H1 (cell line): ENCODE results near the gene CDC42EP1. TPM values are rescaled to one million over a fixed set of nuclear protein-coding genes. Genes with fewer than 3 reads are reported as not detected.

Experiments used
- CTCF ChIA-PET: fragments of 300-600 bp; sonication (Branson Sonifier 250); formaldehyde crosslinking; loops from one replicate; lab custom pipeline; 2021; ENCODE audit not compliant: partially characterized antibody; lab: Charles Lee
- POLR2A ChIA-PET: fragments of 300-600 bp; sonication (Branson Sonifier 250); formaldehyde crosslinking; loops from one replicate; lab custom pipeline; 2021; ENCODE audit warnings: inconsistent platforms; ENCODE audit not compliant: partially characterized antibody; lab: Charles Lee
- DNase-seq, 2 experiments: peaks; one replicate each; pipeline versions ENCODE4 v3.0.0 to v3.0.0-alpha.2; 2010 to 2022; ENCODE audit warnings: low spot score in 2 of 2, low read depth in 1 of 2, mixed read lengths in 1 of 2
- FAIRE-seq: peaks from 2 replicates; lab custom pipeline; 2011; peaks lifted over from hg19 to GRCh38; lab: Jason Lieb, UNC
- H2AFZ ChIP-seq: 2 replicates; pipeline ENCODE4 v1.8.1; 2012; ENCODE audit warnings: low read length, inconsistent platforms
- H2AK5ac ChIP-seq: 2 replicates; pipeline ENCODE4 v1.6.1; 2013; ENCODE audit warnings: low read depth, low read length
- H2BK120ac ChIP-seq: replicated peaks from 2 replicates; pipeline ENCODE3; 2013; ENCODE audit warnings: low read depth, low read length, inconsistent platforms
- H2BK12ac ChIP-seq: 2 replicates; pipeline ENCODE4 v1.6.1; 2013; ENCODE audit warnings: low read depth, low read length
- H2BK15ac ChIP-seq: 2 replicates; pipeline ENCODE4 v1.6.1; 2013; ENCODE audit warnings: low read length
- H2BK20ac ChIP-seq: 2 replicates; pipeline ENCODE4 v1.6.1; 2013; ENCODE audit warnings: low read length
- H2BK5ac ChIP-seq: 2 replicates; pipeline ENCODE4 v1.6.1; 2013; ENCODE audit warnings: low read depth, low read length
- H3K14ac ChIP-seq: 2 replicates; pipeline ENCODE4 v1.6.1; 2013; ENCODE audit warnings: inconsistent platforms; ENCODE audit not compliant: insufficient read length
- H3K18ac ChIP-seq: 2 replicates; pipeline ENCODE4 v1.6.1; 2013; ENCODE audit warnings: low read length; ENCODE audit errors: extremely low read depth
- H3K23ac ChIP-seq: 2 replicates; pipeline ENCODE4 v1.6.1; 2013; ENCODE audit warnings: inconsistent platforms; ENCODE audit not compliant: insufficient read length
- H3K23me2 ChIP-seq: 2 replicates; pipeline ENCODE4 v1.6.1; 2013; ENCODE audit warnings: low read depth, low read length
- H3K27ac ChIP-seq: 2 replicates; pipeline ENCODE4 v1.6.1; 2011; ENCODE audit warnings: low read depth, low read length, inconsistent platforms
- H3K27me3 ChIP-seq, 4 experiments: replicated peaks in 1 of 4; 1 replicate in 1 of 4; 2 replicates in 3 of 4; pipeline versions ENCODE4 v1.6.1 to v1.8.1; 2011 to 2013; ENCODE audit warnings: low read length in 3 of 4, mild to moderate bottlenecking in 3 of 4, inconsistent platforms in 2 of 4, mixed read lengths in 2 of 4, moderate library complexity in 1 of 4; ENCODE audit not compliant: control insufficient read depth in 3 of 4, insufficient read depth in 3 of 4; ENCODE audit errors: extremely low read depth in 1 of 4
- H3K36me3 ChIP-seq, 4 experiments: 2 replicates each; pipeline versions ENCODE4 v1.6.1 to v1.8.1; 2011 to 2013; ENCODE audit warnings: mild to moderate bottlenecking in 4 of 4, low read length in 3 of 4, moderate library complexity in 2 of 4, control low read depth in 1 of 4, inconsistent platforms in 1 of 4; ENCODE audit not compliant: insufficient read depth in 4 of 4, control insufficient read depth in 2 of 4
- H3K4ac ChIP-seq: replicated peaks from 2 replicates; pipeline ENCODE3; 2013; ENCODE audit warnings: low read length, low read depth, mixed read lengths, inconsistent platforms; ENCODE audit not compliant: insufficient read length
- H3K4me1 ChIP-seq, 4 experiments: replicated peaks in 1 of 4; 1 replicate in 1 of 4; 2 replicates in 3 of 4; pipeline versions ENCODE4 v1.6.1 to v1.8.1; 2011 to 2013; ENCODE audit warnings: low read length in 3 of 4, inconsistent platforms in 2 of 4, mixed read lengths in 1 of 4; ENCODE audit not compliant: insufficient read depth in 4 of 4, control insufficient read depth in 3 of 4
- H3K4me2 ChIP-seq, 2 experiments: 2 replicates each; pipeline versions ENCODE4 v1.6.1 to v1.8.1; 2011 to 2013; ENCODE audit warnings: low read depth in 2 of 2, low read length in 2 of 2, control low read depth in 1 of 2, inconsistent platforms in 1 of 2, mild to moderate bottlenecking in 1 of 2; ENCODE audit not compliant: insufficient read depth in 1 of 2
- H3K4me3 ChIP-seq, 4 experiments: fragments of 200-600, 300-600 bp in 1 of 4; sonication (generic), shearing (Covaris generic), sonication (Bioruptor Twin) in 1 of 4; 2 replicates each; pipeline versions ENCODE4 v1.5.1 to v1.8.1; 2011 to 2016; ENCODE audit warnings: low read length in 4 of 4, low read depth in 3 of 4, control low read depth in 2 of 4, inconsistent platforms in 2 of 4, mild to moderate bottlenecking in 2 of 4, mixed read lengths in 1 of 4, moderate library complexity in 1 of 4; ENCODE audit not compliant: insufficient read depth in 2 of 4; ENCODE audit errors: extremely low read depth in 1 of 4
- H3K56ac ChIP-seq: replicated peaks from 2 replicates; pipeline ENCODE3; 2013; ENCODE audit warnings: low read depth, mild to moderate bottlenecking, mixed read lengths, low read length, inconsistent platforms; ENCODE audit not compliant: insufficient read length
- H3K79me1 ChIP-seq: 2 replicates; pipeline ENCODE4 v1.6.1; 2013; ENCODE audit warnings: low read depth, low read length, control low read depth
- H3K79me2 ChIP-seq, 2 experiments: 2 replicates each; pipeline versions ENCODE4 v1.6.1 to v1.8.1; 2012 to 2013; ENCODE audit warnings: low read length in 2 of 2, mild to moderate bottlenecking in 2 of 2, inconsistent platforms in 1 of 2; ENCODE audit not compliant: insufficient read depth in 2 of 2, control insufficient read depth in 1 of 2
- H3K9ac ChIP-seq, 4 experiments: replicated peaks in 1 of 4; 1 replicate in 1 of 4; 2 replicates in 3 of 4; pipeline versions ENCODE4 v1.6.1 to v1.8.1; 2011 to 2013; ENCODE audit warnings: low read depth in 3 of 4, low read length in 3 of 4, control low read depth in 2 of 4, mild to moderate bottlenecking in 2 of 4, moderate library complexity in 2 of 4, inconsistent platforms in 1 of 4; ENCODE audit errors: extremely low read depth in 1 of 4
- H3K9me3 ChIP-seq, 2 experiments: 2 replicates each; pipeline versions ENCODE4 v1.6.1 to v1.8.1; 2012 to 2013; ENCODE audit warnings: mild to moderate bottlenecking in 2 of 2, moderate library complexity in 2 of 2, control low read depth in 1 of 2, inconsistent platforms in 1 of 2, low read depth in 1 of 2, low read length in 1 of 2, mixed read lengths in 1 of 2; ENCODE audit not compliant: insufficient read depth in 2 of 2
- H4K20me1 ChIP-seq, 2 experiments: replicated peaks in 1 of 2; 2 replicates each; pipeline versions ENCODE3 to v1.8.1; 2011 to 2013; ENCODE audit warnings: inconsistent platforms in 2 of 2, low read length in 2 of 2, mild to moderate bottlenecking in 1 of 2; ENCODE audit not compliant: insufficient read depth in 2 of 2, control insufficient read depth in 1 of 2
- H4K5ac ChIP-seq: 2 replicates; pipeline ENCODE4 v1.6.1; 2013; ENCODE audit warnings: low read length, low read depth, mixed read lengths, inconsistent platforms; ENCODE audit not compliant: insufficient read length
- H4K8ac ChIP-seq: 2 replicates; pipeline ENCODE4 v1.8.0; 2013; ENCODE audit warnings: mild to moderate bottlenecking, moderate library complexity, low read length, inconsistent platforms; ENCODE audit not compliant: insufficient read depth; ENCODE audit errors: extremely low read depth
- H4K91ac ChIP-seq: replicated peaks from 2 replicates; pipeline ENCODE3; 2013; ENCODE audit warnings: low read length, mixed read lengths, inconsistent platforms; ENCODE audit not compliant: insufficient read length
- BCL11A ChIP-seq, 2 experiments: IDR thresholded peaks; one replicate each; pipeline ENCODE4 v1.6.1; 2011; ENCODE audit warnings: low read depth in 2 of 2, low read length in 2 of 2, mild to moderate bottlenecking in 2 of 2
- CBX8 ChIP-seq: fragments of 300-800, 300-1000 bp; sonication (generic); IDR thresholded peaks from 2 replicates; pipeline ENCODE4 v1.7.1; 2016; ENCODE audit warnings: low read depth, low read length, borderline replicate concordance
- CEBPB ChIP-seq: IDR thresholded peaks from 2 replicates; pipeline ENCODE4 v1.6.1; 2012; ENCODE audit warnings: low read depth, low read length
- EGR1 ChIP-seq: IDR thresholded peaks from 2 replicates; pipeline ENCODE4 v1.6.1; 2011; ENCODE audit warnings: low read depth, low read length, borderline replicate concordance
- EP300 ChIP-seq, 2 experiments: IDR thresholded peaks; 1 replicate in 1 of 2; 2 replicates in 1 of 2; pipeline ENCODE4 v1.6.1; 2011 to 2012; ENCODE audit warnings: low read depth in 2 of 2, low read length in 2 of 2, mild to moderate bottlenecking in 2 of 2, borderline replicate concordance in 1 of 2, inconsistent platforms in 1 of 2, moderate library complexity in 1 of 2
- EZH2 ChIP-seq: fragments of 200-600 bp; sonication (generic); IDR thresholded peaks from 2 replicates; pipeline ENCODE4 v1.7.1; 2012; ENCODE audit warnings: low read depth, mild to moderate bottlenecking, moderate library complexity, low read length, inconsistent platforms; ENCODE audit not compliant: severe bottlenecking
- JUN ChIP-seq: IDR thresholded peaks from 2 replicates; pipeline ENCODE4 v1.6.1; 2011; ENCODE audit warnings: low read depth, mild to moderate bottlenecking, improper control_type of control experiment, low read length
- JUND ChIP-seq: IDR thresholded peaks from 2 replicates; pipeline ENCODE4 v1.6.1; 2011; ENCODE audit warnings: mild to moderate bottlenecking, improper control_type of control experiment, low read length
- KDM4A ChIP-seq: IDR thresholded peaks from one replicate; pipeline ENCODE4 v1.7.1; 2012; ENCODE audit warnings: low read depth, mild to moderate bottlenecking, moderate library complexity, low read length, inconsistent platforms; ENCODE audit not compliant: severe bottlenecking
- RFX5 ChIP-seq: IDR thresholded peaks from 2 replicates; pipeline ENCODE4 v1.6.1; 2011; ENCODE audit warnings: low read depth, low read length, improper control_type of control experiment, borderline replicate concordance
- RXRA ChIP-seq: IDR thresholded peaks from 2 replicates; pipeline ENCODE4 v1.6.1; 2011; ENCODE audit warnings: low read depth, mild to moderate bottlenecking, low read length, moderate library complexity; ENCODE audit not compliant: insufficient read depth
- SIRT6 ChIP-seq: IDR thresholded peaks from one replicate; pipeline ENCODE4 v1.7.1; 2012; ENCODE audit warnings: low read length, inconsistent platforms
- SIX5 ChIP-seq: IDR thresholded peaks from 2 replicates; pipeline ENCODE4 v1.6.1; 2011; ENCODE audit warnings: mild to moderate bottlenecking, low read depth, low read length
- ZNF274 ChIP-seq: IDR thresholded peaks from 2 replicates; pipeline ENCODE4 v1.7.0; 2012; ENCODE audit warnings: low read length, borderline replicate concordance; ENCODE audit errors: extremely low read depth
- whole genome bisulfite sequencing, 2 experiments: shearing (Covaris generic) in 1 of 2; methylation state at CpG; one replicate each; pipeline versions ENCODE4 v1.1.6 to v1.1.7; 2013 to 2015; ENCODE audit warnings: low lambda C conversion rate in 2 of 2, mixed read lengths in 2 of 2, inconsistent platforms in 1 of 2, low coverage in 1 of 2, missing lambda C conversion rate in 1 of 2; ENCODE audit not compliant: insufficient replicate concordance in 2 of 2, insufficient coverage in 1 of 2, insufficient read length in 1 of 2; ENCODE audit errors: extremely low coverage in 1 of 2, missing lambda C conversion rate in 1 of 2; 5-methylcytosine and 5-hydroxymethylcytosine counted together
- polyA plus RNA-seq, 7 experiments: library from polyadenylated mRNA; depleted of rRNA in 3 of 7; stranded (reverse) in 5 of 7; unstranded in 2 of 7; fragments of >200 nt in 5 of 7; fragments of 200-250 nt in 2 of 7; gene quantifications; 1 replicate in 5 of 7; 2 replicates in 1 of 7; 4 replicates in 1 of 7; pipeline versions ENCODE4 v1.2.1 to v1.2.3, GENCODE V29; 2011 to 2013; ENCODE audit warnings: missing spikeins in 2 of 7, mixed read lengths in 2 of 7
- total RNA-seq: library from RNA; stranded (reverse); fragmentation: NEBNext Ultra II Directional; extraction: Animal tissue kit (Norgen Biotek cat#: 25700); gene quantifications from 2 replicates; pipeline ENCODE4 v1.2.1, GENCODE V29; 2021

CDC42EP1 gene
- total and polyA plus RNA-seq, 2 of the 8 experiments (the other 6 are each of a cell fraction or from before 2014, with no cell fraction given): 8.3 to 11.2 TPM

DNA sequence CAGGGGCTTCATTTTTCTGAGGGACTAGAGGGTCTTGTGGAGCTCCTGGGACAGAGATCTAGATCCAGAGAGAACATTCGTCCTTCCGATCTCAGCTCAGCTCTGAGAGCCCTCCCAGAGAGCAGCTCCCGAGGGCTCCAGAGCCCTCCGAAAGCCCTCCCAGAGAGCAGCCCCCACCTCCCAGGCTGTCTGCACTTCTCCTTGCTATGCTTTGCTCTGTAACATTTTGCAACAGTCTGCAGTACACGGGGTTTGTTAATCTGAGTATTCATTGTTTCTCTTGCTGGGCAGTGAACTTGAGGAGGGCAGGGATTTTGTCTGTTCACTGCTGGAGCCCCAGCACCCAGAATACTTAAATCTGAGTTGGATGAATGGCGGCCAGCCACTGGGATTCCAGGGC is 50.9 kb downstream of the CDC42EP1 start:
- H2BK120ac ChIP-seq: no peak overlapping the region
- no peak overlapping the region for H2AK5ac ChIP-seq
- H3K27ac ChIP-seq: no peak overlapping the region
- H2BK20ac ChIP-seq: no peak overlapping the region
- H3K27me3 ChIP-seq: no peaks in the 10 kb centered on the region
- ChIA-PET POLR2A (interaction anchor here (4.7 to 7.8 kb wide), 2 partner anchors 11 to 22 kb away, joined by 25 to 63 read pairs; no protein-coding TSS in a partner anchor), CTCF (interaction anchor here (0.6 to 2.7 kb wide), 4 partner anchors 16 to 99 kb away, joined by 4 to 11 read pairs (median 4); no protein-coding TSS in a partner anchor)
- H3K79me2 ChIP-seq: peaks cover 0 to 11% of the 10 kb centered on the region in 2 experiments; a peak in 1 of 4 replicates
- no peak overlapping the region for H2BK15ac ChIP-seq
- WGBS, 2 experiments: 92% methylated on average over 6 of the region's 6 CpGs; no CpG with 5 or more reads in 1 of the 2 experiments
- peaks cover 0 to 8% (median 6%) of the 10 kb centered on the region in 4 experiments; a peak in 6 of 7 replicates for H3K4me1 ChIP-seq
- H3K79me1 ChIP-seq: 0 out of 2 replicates have a peak, but pooled peaks cover 7% of the 10 kb centered on the region
- H3K23me2 ChIP-seq: peaks cover 13% of the 10 kb centered on the region
- H3K9ac ChIP-seq: no peak overlapping the region
- no peak overlapping the region for H3K4me3 ChIP-seq
- no peak overlapping the region for H4K91ac ChIP-seq
- H2AFZ ChIP-seq: no peak overlapping the region
- no peak overlapping the region for H2BK5ac ChIP-seq
- DNase-seq: no peak
- no peak overlapping the region for H2BK12ac ChIP-seq
- peaks cover 0 to 2% of the 10 kb centered on the region in 2 experiments for H4K20me1 ChIP-seq
- H3K9me3 ChIP-seq: no peaks in the 10 kb centered on the region
- no peak overlapping the region for H3K23ac ChIP-seq
- H3K14ac ChIP-seq: no peak overlapping the region
- no peak overlapping the region for H4K8ac ChIP-seq
- no peak overlapping the region for H4K5ac ChIP-seq
- H3K4ac ChIP-seq: no peak overlapping the region
- H3K4me2 ChIP-seq: no peak overlapping the region
- no peak overlapping the region for H3K56ac ChIP-seq
- no peak for FAIRE-seq
- no peak overlapping the region for H3K18ac ChIP-seq
- peaks cover 0 to 9% (median 2%) of the 10 kb centered on the region in 4 experiments; a peak in 5 of 8 replicates for H3K36me3 ChIP-seq
- TF ChIP-seq BCL11A (IDR thresholded peaks at IDR 0.05; ENCODE audit: low read depth in 2 of 2, low read length in 2 of 2) (no peak), SIX5 (no peak), EGR1 (no peak), EP300 (IDR thresholded peaks at IDR 0.05; ENCODE audit: borderline replicate concordance in 1 of 2, low read depth in 2 of 2, low read length in 2 of 2) (no peak), CEBPB (no peak), EZH2 (no peak), KDM4A (no peak), ZNF274 (no peak), SIRT6 (no peak), RFX5 (no peak), CBX8 (no peak), JUND (no peak), RXRA (no peak), JUN (no peak)
- TF ChIP-seq, all 59 proteins: peak for 0
